Measurements from ENCODE around the gene B4GALT6.

The B4GALT6 gene

GRCh38 chr18:31591113-31591512, 93.3 kb downstream of the B4GALT6 start:
- no peak for DNase-seq

DNA sequence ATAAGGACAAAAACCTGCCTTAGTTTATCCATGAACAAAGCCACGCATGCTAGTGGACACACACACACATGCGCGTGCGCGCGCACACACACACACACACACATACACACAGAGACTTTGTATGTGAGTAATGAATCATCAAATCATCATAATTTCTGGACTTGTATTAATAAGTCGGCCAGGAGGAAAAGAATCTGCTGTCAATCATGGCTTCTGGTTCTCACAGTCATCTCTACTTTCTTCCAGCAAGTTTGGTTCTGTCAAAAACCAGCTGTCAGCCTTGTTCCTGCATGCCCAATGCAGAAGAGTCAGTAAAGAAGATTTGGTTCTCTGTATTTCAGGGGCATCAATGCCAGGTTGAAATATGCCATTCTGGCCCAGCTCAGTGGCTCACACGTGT, 93.8 kb downstream of the B4GALT6 start:
- DNase-seq = no peak

DNA sequence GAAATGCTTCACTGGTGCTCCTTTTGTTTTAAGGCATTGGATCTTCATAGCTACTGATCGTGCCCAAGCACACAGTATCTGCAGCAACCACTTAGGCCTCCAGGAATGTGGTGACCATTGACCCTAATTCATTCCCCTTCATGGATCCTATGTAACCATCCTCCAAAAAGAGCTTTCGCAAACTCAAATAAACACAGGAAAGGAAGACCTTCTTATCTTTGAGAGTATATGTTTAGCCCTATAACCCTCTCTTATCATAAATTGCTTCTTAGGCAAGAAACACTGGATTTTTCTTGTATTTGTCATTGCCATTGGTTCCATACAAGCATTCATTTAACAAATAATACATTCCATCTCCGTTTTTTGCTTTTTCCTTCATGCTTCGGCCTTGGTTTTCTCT, 96.9 kb downstream of the B4GALT6 start:
- DNase-seq = no peak

DNA sequence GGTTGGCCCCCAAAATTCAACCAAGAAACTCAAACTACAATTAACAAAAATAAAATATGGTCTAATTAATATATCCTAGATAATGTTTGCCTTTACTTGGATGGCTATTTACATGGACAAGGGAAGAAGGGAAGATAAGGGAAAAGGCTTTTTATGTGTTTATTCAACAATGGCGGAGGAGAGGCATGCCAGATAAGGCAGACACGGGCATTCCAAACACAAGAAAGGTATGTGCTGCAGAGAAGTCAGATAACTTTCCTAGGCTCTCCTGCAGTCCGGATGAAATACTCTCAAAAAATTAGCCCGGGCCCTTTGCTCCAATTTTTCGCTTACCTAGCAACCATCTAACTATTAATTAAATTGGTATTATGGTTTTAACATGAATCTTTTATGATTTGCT, 97.8 kb downstream of the B4GALT6 start:
- no peak for DNase-seq

DNA sequence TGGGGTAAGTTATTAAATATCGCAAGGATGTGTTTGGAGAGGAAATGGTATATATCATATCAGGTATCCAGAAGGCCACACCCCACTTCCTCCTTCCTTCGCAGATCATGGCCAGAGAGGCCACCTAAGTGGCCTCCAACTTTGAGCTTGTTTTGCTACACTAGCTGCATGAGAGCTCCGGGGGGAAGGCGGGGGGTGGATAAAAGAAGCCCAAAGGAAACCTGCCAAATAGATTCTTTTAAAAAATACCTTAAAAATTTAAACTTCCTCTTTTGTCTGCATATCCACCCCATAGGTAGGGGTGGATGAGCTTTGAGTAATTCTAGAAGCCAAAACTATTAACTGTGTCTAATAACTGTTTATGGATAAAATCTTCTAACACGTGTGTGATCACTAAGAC, 98.4 kb downstream of the B4GALT6 start:
- DNase-seq = no peak

GRCh38 chr18:31583185-31583854, 101.1 kb downstream of the B4GALT6 start:
- no peak for DNase-seq

GRCh38 chr18:31581498-31582197, 102.7 kb downstream of the B4GALT6 start:
- no peak for DNase-seq

DNA sequence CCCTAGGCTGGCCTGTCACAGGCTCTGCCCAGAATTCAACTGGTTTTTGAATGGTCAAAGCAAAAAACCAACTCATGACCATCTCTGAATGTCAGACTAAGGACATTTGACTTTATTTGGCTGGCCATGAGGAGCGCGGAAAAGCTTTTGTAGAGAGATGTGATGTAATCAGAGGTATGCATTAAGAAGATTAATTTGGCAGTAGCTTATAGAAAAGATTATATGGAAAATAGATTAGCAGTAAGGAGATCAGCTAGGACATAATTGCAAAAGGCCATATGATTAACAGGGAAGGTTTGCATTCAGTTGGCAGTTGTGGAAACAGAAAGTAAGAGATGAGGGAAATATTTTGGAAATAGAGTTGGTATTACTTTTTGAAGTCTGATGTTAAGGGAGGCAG, 105.0 kb downstream of the B4GALT6 start:
- DNase-seq = no peak

GRCh38 chr18:31578126-31578525, 106.3 kb downstream of the B4GALT6 start:
- DNase-seq = no peak

DNA sequence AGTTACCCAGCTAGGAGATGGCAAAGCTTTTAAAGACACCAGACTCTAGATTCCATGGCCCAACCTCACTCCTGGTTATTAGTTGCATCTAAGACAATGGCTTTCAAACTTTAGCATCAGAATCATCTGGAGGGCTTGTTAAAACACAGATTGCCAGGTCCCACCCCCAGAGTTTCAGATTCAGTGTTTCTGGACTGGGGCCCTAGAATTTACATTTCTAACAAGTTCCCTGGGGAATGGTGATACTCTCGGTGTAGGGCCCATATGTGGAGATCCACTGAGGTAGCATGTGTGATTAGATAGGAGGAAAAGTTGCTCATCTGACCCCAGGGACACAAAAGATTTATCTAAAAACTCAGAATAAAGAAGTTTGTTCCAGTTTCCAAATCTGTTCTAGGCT, 107.2 kb downstream of the B4GALT6 start:
- DNase-seq = no peak

- DNase-seq = no peak
Measured at GRCh38 chr18:31576670-31577069, 107.7 kb downstream of the B4GALT6 start.

- no peak for DNase-seq
Measured at GRCh38 chr18:31575515-31576257, 108.7 kb downstream of the B4GALT6 start.

DNA sequence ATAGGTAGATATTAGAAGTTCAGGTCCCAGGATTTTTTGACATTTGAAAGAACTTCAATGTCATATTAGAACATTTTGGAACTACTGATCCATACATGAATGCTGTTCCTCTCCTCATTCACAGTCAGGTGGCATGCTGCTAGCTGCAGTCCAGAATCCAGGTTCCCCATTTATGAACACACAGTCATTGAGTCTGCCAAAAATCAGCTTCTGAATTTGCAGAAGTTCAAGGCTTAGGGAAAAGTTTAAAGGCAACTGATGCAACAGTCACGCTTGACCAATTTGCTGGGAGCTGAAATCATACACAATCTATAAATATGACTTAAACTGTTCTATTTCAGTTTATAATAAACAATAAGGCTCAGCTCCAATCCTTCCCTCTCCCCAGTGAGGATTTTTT, 110.0 kb downstream of the B4GALT6 start:
- DNase-seq = no peak
